Activated T-cell treated with anti-CD3 and anti-CD28 coated beads, Interleukin-2, amount 50 U/mL, for 1 hour (primary cell): Measurements from ENCODE around the gene PARP15.
A peak's percentile ranks its signal among the peaks of the same experiment; 100 is the strongest.
"Not testable (repeated sequence)": the region's sequence is repeated elsewhere in the genome, so short reads cannot be mapped to it uniquely, and the experiment has no call there.

Experiments used
- DNase-seq: peaks from one replicate; pipeline ENCODE4 v3.0.0-alpha.2; 2020

Gene PARP15

DNA sequence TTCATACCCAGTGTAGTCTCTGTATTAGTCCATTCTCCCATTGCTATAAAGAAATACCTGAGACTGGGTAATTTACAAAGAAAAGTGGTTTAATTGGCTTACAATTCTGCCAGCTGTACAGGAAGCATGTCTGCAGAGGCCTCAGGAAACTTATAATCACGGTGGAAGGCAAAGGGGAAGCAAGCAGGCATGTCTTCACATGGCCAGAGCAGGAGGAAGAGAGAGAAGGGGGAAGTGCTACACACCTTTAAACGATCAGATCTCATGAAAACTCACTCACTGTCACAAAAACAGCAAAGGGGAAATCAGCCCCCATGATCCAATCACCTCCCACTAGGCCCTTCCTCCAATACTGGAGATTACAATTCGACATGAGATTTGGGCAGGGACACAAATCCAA, 96.9 kb downstream of the PARP15 start:
- no peak for DNase-seq

DNA sequence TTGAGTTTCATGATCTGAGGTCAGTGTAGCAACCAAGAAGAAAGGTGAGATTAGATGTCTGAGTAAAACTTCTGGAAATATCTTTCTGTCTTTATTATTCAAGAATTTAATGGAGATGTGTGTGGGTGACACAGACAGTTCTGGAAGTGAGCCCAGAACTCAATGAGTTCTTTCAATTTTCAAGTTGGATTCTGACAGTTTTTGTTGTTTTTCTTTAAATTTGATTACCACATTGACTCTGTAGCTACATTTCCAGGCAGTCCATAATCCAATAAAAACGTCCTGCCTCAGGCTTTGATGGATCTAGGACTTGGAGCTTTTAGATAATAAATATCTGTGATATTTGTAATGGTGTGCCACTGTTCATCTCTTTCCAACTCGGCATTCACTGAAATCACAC, 99.3 kb downstream of the PARP15 start:
- no peak for DNase-seq

DNA sequence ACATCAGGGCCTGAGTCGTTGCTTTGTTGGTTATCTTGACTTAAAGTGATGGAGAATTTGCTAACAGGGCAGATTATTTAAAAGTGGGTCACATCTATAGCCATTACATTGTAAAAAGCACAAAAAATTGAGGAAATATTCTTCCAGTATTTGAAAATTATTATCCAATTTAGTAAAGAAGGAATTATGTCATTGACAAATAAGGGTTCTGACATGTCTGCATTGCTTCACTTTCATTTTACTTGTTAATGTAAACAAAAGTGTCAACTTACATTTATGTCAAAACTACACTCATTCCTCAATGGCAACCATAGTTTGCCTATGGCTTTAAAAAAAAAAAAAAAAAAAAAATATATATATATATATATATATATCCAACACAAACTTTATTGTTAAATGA, 99.8 kb downstream of the PARP15 start:
- no peak for DNase-seq

GRCh38 chr3:122678506-122678905, 101.1 kb downstream of the PARP15 start:
- DNase-seq, result no peak

DNA sequence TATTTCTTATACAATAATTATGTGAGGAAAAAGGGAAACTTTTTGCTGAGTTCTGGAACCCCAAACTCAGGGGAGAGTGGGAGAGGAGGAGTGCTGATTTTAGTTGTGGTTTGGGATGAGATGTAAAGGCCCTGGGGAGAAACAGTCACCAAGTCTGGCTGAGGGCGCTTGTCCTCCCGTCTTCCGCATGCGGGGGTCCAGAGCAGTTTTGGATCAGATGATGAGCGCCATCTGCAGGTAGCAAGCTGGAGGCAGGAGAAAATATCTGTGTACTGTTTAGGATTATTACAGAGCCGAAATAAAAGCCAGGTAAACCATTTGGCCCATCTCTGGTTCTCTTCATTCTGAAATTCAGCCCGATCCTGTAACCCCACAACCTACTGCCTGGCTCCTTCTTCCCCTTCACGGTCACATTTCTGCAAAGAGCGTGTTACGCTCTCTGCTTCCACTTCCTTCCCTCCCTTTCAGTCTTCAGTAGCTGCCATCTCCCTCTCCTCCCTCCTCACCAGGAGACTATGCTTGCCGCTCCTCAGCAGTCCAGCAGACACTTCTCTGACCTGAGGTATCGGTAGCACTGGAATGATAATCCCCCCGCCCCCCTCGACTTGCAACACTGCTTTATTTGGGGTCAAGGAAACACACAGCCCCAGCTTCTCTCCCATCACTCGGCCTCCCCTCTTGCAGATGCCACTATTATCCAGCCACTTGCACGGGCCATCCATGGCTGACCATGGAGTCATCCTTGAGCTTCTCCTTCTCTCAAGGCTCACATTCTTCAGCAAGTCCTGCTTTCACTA, 101.8 kb downstream of the PARP15 start:
- peak; percentile 78 for DNase-seq

- DNase-seq, result peak; percentile 34
These were observed 102.5 kb downstream of the PARP15 start for GRCh38 chr3:122679882-122680474.

GRCh38 chr3:122680475-122681283, 103.2 kb downstream of the PARP15 start, which contains the start of gene PARP14:
Gene PARP14 (plus strand): TSS chr3:122680839. CDS start chr3:122680884, 45 bp downstream.
- DNase-seq, result peak; percentile 71

GRCh38 chr3:122681284-122681973, 104.0 kb downstream of the PARP15 start:
- no peak for DNase-seq

DNA sequence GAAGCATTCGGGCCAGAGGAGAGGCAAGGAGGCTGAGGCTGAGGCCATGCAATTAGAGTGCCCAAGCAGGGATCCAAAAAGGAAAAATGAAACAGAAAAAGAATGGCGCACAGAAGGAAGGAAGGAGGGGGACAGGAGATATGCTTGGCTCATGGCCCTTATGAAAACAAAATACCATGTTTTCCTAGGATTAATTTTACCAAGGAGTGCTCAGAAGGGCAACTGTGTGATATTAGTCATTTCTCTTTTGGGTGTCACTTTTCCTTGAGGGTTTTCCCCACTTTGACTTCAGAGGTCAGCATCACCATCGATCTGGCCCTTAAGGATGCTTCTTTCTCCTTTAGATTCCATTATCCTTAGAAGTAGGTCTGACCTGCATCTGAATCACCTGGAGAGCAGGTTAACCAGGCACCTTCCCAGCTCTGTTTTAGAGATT, 104.5 kb downstream of the PARP15 start:
- DNase-seq, result no peak

GRCh38 chr3:122682778-122683411, 105.4 kb downstream of the PARP15 start:
- DNase-seq, result not testable (repeated sequence)

GRCh38 chr3:122687298-122687697, 109.8 kb downstream of the PARP15 start:
- DNase-seq, result no peak
